SU-DHL-6 (cell line): ENCODE results near the gene MIB2.
"Not testable (repeated sequence)": the region's sequence is repeated elsewhere in the genome, so short reads cannot be mapped to it uniquely, and the experiment has no call there.

ENCODE experiments used
- H2AFZ ChIP-seq: fragments of 200-600 bp; sonication (generic); 2 replicates; pipeline ENCODE4 v1.6.1; 2014; ENCODE audit warnings: low read depth, mild to moderate bottlenecking, moderate library complexity, mixed read lengths, antibody characterized with exemption, low read length; ENCODE audit not compliant: severe bottlenecking
- H3F3A ChIP-seq: fragments of 200-600 bp; shearing (Covaris generic); 2 replicates; pipeline ENCODE4 v1.6.0; 2016; ENCODE audit warnings: antibody characterized with exemption, mild to moderate bottlenecking; ENCODE audit not compliant: insufficient read depth
- H3K27ac ChIP-seq: fragments of 200-600 bp; sonication (generic); 2 replicates; pipeline ENCODE4 v1.5.1; 2016; ENCODE audit warnings: low read depth, mild to moderate bottlenecking, low read length, moderate library complexity, mixed read lengths
- H3K27me3 ChIP-seq: fragments of 200-600 bp; sonication (generic), shearing (Covaris generic); 2 replicates; pipeline ENCODE4 v1.6.0; 2014; ENCODE audit warnings: mild to moderate bottlenecking, low read length
- H3K36me3 ChIP-seq: fragments of 200-600 bp; sonication (generic); 2 replicates; pipeline ENCODE4 v1.6.1; 2014; ENCODE audit warnings: mild to moderate bottlenecking, low read length, mixed read lengths
- H3K4me2 ChIP-seq: fragments of 300-600, 200-600 bp; shearing (Covaris generic), sonication (generic); 2 replicates; pipeline ENCODE4 v1.6.0; 2014; ENCODE audit warnings: low read length, low read depth, mild to moderate bottlenecking; ENCODE audit not compliant: poor library complexity, severe bottlenecking
- H3K4me3 ChIP-seq: fragments of 200-600 bp; sonication (generic); 2 replicates; pipeline ENCODE4 v1.5.1; 2014; ENCODE audit warnings: antibody characterized with exemption, low read length, mild to moderate bottlenecking, mixed read lengths; ENCODE audit not compliant: insufficient read depth, poor library complexity, severe bottlenecking
- H3K79me2 ChIP-seq: fragments of 200-600 bp; sonication (generic); 2 replicates; pipeline ENCODE4 v1.6.1; 2014; ENCODE audit warnings: mild to moderate bottlenecking, low read length, moderate library complexity; ENCODE audit not compliant: insufficient read depth
- H3K9ac ChIP-seq: fragments of 200-600 bp; sonication (generic); 2 replicates; pipeline ENCODE4 v1.7.0; 2014; ENCODE audit warnings: mild to moderate bottlenecking, low read length
- H3K9me2 ChIP-seq: fragments of 200-600 bp; sonication (generic); replicated peaks from 2 replicates; pipeline ENCODE4 v1.6.1; 2014; ENCODE audit warnings: low read length; ENCODE audit not compliant: insufficient read depth
- H3K9me3 ChIP-seq: fragments of 200-600 bp; sonication (generic); 2 replicates; pipeline ENCODE4 v1.6.1; 2014; ENCODE audit warnings: low read length, mixed read lengths; ENCODE audit not compliant: insufficient read depth
- H4K20me1 ChIP-seq: fragments of 200-600 bp; sonication (generic); 2 replicates; pipeline ENCODE4 v1.6.1; 2014; ENCODE audit warnings: low read depth, mild to moderate bottlenecking, antibody characterized with exemption, low read length, moderate library complexity, mixed read lengths
- CTCF ChIP-seq: fragments of 200-600 bp; sonication (generic); IDR thresholded peaks from one replicate; pipeline ENCODE4 v1.5.1; 2017; ENCODE audit warnings: antibody characterized with exemption, mild to moderate bottlenecking, low read length, moderate library complexity; ENCODE audit not compliant: insufficient read depth, poor library complexity, severe bottlenecking
- EZH2phosphoT487 ChIP-seq: fragments of 200-600 bp; sonication (generic), shearing (Covaris generic); conservative IDR thresholded peaks from 2 replicates; pipeline ENCODE4 v1.6.1; 2018; ENCODE audit warnings: mild to moderate bottlenecking, antibody characterized with exemption, low read length, moderate library complexity, mixed read lengths

MIB2 gene

DNA sequence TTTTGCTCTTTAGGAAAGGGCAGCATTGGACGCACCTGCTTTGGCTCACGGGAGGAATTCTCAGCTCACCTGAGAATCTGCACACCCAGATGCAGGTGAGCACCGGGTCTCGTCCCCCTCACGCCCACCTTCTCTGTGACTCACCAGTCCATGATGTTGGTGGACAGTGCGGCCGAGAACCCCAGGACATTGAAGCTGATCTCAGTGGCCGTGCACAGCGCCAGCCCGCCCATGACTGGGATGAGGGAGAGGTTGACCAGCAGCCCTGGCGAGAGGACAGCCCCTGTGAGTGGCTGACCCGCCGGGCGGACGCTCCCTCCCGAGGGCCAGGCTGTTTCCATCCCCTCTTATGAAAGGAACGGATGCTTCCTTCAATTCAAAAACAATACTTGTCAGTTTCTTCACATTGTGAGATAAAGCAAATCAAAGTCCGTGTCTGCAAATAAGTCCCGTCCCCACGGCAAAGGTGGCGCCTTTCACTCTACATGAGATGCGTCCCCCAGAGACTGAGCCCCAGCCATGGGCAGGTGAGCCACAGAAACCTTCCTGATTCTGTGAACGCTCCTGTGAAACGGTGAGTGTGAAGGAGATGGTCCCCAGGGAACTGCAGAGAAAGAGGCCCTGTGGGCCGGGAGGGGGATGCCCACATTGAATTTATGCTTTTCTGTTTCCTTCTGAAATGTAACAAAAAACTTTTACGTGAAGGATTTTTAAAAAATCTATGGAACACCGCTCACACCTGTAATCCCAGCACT is 56.2 kb downstream of the MIB2 start:
- no peaks in the 10 kb centered on the region for H3K9me3 ChIP-seq

DNA sequence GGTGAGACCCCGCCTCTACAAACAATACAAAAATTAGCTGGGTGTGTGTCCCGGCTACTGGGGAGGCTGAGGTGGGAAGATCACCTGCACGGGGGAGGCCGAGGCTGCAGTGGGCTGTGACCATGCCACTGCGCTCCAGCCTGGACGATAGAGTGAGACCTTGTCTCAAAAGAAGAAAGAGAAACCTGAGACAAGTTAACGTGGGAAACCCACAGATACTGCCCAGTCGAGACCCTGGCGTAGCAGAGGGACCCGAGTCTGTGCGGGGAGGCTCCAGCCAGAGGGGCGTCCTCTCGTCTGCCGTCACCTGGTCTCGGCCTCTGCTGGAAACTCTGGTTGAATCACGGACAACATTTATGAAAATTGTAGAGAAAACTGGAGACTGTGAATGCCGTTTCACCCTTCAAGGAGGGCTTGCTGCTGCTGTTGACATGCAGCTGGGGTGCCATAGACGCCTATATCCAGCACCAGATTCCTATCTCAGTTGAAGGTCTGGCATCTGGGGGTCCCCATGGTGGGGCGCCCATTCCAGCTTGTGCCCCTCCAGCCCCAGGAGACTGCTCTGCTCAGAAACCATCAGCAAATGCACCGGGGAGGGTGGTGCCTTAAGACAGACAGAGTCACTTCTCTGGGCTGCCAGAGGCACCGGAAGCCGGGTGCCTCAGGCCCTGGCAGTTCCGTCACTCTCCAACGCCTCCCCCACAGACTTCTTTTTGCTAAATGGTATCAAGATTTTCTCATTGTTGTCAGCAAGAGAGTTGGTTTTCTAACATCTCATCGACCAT is 57.1 kb downstream of the MIB2 start:
- TF ChIP-seq EZH2phosphoT487, result no peak
- TF ChIP-seq CTCF, result no peak
- Histone ChIP-seq H3K4me2 (no peak overlapping the region), H3K27me3 (no peaks in the 10 kb centered on the region), H3K36me3 (no peaks in the 10 kb centered on the region), H3K9me3 (no peaks in the 10 kb centered on the region), H3K4me3 (no peak overlapping the region), H3K9me2 (no peaks in the 10 kb centered on the region), H3K79me2 (no peaks in the 10 kb centered on the region), H3F3A (0 out of 2 replicates have a peak, but pooled peaks cover under 1% of the 10 kb centered on the region), H3K27ac (no peak overlapping the region), H3K9ac (no peak overlapping the region), H4K20me1 (no peaks in the 10 kb centered on the region), H2AFZ (no peak overlapping the region)

More for the DNA sequence above, 56.2 kb downstream of the MIB2 start:
- H3K9ac ChIP-seq, result no peak overlapping the region
- H3K27ac ChIP-seq, result no peak overlapping the region
- H3K79me2 ChIP-seq, result no peaks in the 10 kb centered on the region
- H3K4me3 ChIP-seq, result no peak overlapping the region
- no peaks in the 10 kb centered on the region for H3K36me3 ChIP-seq
- no peak overlapping the region for H3K4me2 ChIP-seq
- no peaks in the 10 kb centered on the region for H3K27me3 ChIP-seq
- TF ChIP-seq CTCF, result no peak
- no peak for TF ChIP-seq EZH2phosphoT487
- H3F3A ChIP-seq, result no peaks in the 10 kb centered on the region
- no peaks in the 10 kb centered on the region for H4K20me1 ChIP-seq
- H3K9me2 ChIP-seq, result no peaks in the 10 kb centered on the region
- H2AFZ ChIP-seq, result no peak overlapping the region

DNA sequence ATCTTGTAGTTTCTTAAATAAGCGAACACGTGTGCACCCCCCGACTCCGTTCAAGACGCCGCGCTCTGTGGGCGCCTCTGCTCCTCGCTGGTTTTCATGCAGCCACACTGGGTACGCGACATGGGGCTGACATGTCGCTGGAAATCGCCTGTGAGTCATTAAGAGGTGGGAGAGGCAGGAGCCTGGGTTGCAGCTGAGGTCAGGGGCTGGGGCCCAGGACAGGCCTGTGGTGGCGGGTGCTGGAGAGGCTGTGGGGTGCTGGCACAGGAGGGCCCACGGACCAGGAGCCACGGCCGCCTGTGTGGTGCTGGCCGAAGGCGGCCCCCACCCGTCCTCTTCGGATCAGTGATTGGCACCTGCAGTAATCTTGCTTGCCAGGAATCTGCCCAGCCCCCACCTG is 59.5 kb downstream of the MIB2 start:
- H3K27ac ChIP-seq, H3K9me3 ChIP-seq, H3K4me2 ChIP-seq, H2AFZ ChIP-seq, H3K9me2 ChIP-seq, H3K4me3 ChIP-seq, H4K20me1 ChIP-seq, H3K79me2 ChIP-seq, H3K9ac ChIP-seq, H3K27me3 ChIP-seq, H3K36me3 ChIP-seq: not testable (repeated sequence)
- H3F3A ChIP-seq, result peaks cover 13% of the 10 kb centered on the region

DNA sequence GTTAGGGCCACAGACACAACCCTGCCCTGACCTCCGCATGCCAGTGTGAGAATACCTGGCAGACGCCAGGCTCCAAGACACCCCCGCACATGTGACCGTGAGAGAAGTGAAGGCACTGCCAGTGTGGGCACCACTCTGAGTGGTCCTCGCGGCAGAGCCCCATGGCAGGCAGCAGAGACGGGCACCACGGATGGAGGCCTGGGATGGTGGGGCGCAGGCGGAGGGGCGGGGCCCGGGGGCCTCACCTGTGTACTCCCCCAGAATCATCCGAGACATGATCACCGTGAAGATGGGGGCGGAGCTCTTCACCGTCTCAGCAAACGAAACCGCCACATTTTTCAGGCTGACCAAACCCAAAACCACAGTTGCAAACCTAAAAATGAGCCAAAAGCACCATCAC is 59.9 kb downstream of the MIB2 start:
- not testable (repeated sequence) for H3K4me2 ChIP-seq, H3K9ac ChIP-seq, H2AFZ ChIP-seq, H3K9me3 ChIP-seq, H3K27me3 ChIP-seq, H3K79me2 ChIP-seq, H3K4me3 ChIP-seq, H4K20me1 ChIP-seq, H3K9me2 ChIP-seq, H3K27ac ChIP-seq, H3K36me3 ChIP-seq
- H3F3A ChIP-seq, result peaks cover 13% of the 10 kb centered on the region

DNA sequence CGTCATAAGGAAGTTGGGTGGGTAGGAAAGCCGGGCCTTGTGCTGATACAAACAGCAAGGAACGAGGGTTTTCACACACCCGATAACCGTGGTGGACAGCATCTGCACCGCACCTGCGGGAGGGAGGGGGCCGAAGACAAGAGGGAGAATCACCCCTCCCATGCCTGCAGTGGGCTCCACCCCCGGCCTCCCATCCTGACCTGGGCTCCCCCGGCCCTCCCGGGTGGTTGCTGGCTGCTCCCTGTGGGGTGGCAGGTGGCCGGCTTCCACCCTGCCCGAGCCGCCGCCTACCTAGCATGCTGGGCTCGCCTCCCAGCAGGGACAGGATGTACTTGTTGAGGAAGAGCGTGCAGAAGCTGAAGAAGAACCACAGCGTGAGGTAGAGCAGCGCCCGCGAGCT is 60.8 kb downstream of the MIB2 start:
- peaks cover 13% of the 10 kb centered on the region for H3F3A ChIP-seq
- H3K9me3 ChIP-seq, H3K9ac ChIP-seq: not testable (repeated sequence)

More for the DNA sequence above, 60.8 kb downstream of the MIB2 start:
- not testable (repeated sequence) for H3K27me3 ChIP-seq, H4K20me1 ChIP-seq, H3K9me2 ChIP-seq, H3K79me2 ChIP-seq, H2AFZ ChIP-seq, H3K36me3 ChIP-seq, H3K4me3 ChIP-seq, H3K4me2 ChIP-seq, H3K27ac ChIP-seq
